Activated naive CD4-positive, alpha-beta T cell treated with anti-CD3 and anti-CD28 coated beads, Interleukin-2, amount 50 U/mL, for 24 hours (primary cell): ENCODE data around the gene POLR2L.

ENCODE experiments used
- H3K27ac Mint-ChIP-seq: one replicate; pipeline ENCODE4 v1.8.0; 2021; ENCODE audit warnings: mild to moderate bottlenecking, mixed read lengths
- H3K27me3 Mint-ChIP-seq: one replicate; pipeline ENCODE4 v1.8.0; 2021; ENCODE audit warnings: mixed read lengths
- H3K36me3 Mint-ChIP-seq: one replicate; pipeline ENCODE4 v1.8.0; 2021; ENCODE audit warnings: mixed read lengths
- H3K4me1 Mint-ChIP-seq: one replicate; pipeline ENCODE4 v1.8.0; 2021; ENCODE audit warnings: mixed read lengths
- H3K4me3 Mint-ChIP-seq: one replicate; pipeline ENCODE4 v1.8.0; 2021; ENCODE audit warnings: mild to moderate bottlenecking, mixed read lengths
- H3K9me3 Mint-ChIP-seq: one replicate; pipeline ENCODE4 v1.8.0; 2021; ENCODE audit warnings: mixed read lengths

The POLR2L gene

GRCh38 chr11:862081-862661 is 19.8 kb upstream of the POLR2L start:
- Mint-ChIP-seq H3K9me3 (no peaks in the 10 kb centered on the region), H3K36me3 (no peaks in the 10 kb centered on the region)

GRCh38 chr11:861105-861479 is 18.8 kb upstream of the POLR2L start:
- Mint-ChIP-seq H3K4me1 (no peaks in the 10 kb centered on the region), H3K4me3 (no peak overlapping the region), H3K36me3 (no peaks in the 10 kb centered on the region), H3K9me3 (no peaks in the 10 kb centered on the region), H3K27ac (no peak overlapping the region), H3K27me3 (no peaks in the 10 kb centered on the region)

More at GRCh38 chr11:862081-862661, 19.8 kb upstream of the POLR2L start:
- H3K27me3 Mint-ChIP-seq, result no peaks in the 10 kb centered on the region
- H3K4me3 Mint-ChIP-seq, result no peak overlapping the region
- no peaks in the 10 kb centered on the region for H3K4me1 Mint-ChIP-seq
- H3K27ac Mint-ChIP-seq, result no peak overlapping the region

DNA sequence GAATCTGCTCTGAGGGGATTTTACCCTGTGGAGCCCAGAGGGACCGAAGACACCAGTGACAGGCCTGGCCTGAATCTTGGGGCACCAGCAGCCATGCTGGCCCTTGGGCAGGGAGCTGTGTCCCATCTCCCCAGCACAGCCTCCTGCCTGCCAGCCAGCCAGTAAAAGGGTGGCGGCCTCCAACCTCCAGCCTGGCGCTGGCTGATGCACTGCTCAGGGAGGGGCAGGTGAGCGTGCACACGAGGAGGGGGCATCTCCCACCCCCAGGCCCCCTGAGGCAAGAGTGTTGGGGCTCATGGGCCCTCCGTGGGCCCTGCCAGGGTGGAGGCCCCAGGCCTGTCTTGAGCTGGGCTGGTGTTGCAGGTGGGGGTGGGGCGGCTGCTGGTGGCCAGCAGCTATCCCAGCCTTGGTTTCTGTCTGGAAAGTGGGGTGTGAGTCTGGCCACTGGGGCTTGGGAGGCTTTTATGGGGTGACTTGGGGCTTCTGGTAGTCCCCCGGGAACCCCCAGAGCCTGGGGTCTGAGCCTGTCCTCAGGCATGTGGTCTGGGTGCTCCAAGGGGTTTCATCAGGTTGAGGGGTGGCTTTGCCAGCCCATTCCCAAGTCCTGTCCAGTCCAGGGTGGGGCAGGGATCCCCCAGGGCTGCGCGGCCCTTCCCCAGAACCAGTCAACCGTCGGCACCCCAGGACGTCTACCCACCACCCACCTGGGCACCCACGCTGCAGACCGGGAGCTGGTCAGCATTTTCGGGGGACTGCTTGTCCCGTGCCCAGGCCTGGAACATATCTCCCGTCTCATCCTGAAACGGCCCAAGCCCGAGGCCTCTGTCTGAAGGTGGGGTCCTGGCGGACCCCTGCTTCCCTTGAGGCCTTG is 18.1 kb upstream of the POLR2L start:
- Mint-ChIP-seq H3K27ac (no peak overlapping the region), H3K9me3 (no peaks in the 10 kb centered on the region), H3K27me3 (no peaks in the 10 kb centered on the region), H3K4me1 (no peaks in the 10 kb centered on the region), H3K36me3 (no peaks in the 10 kb centered on the region), H3K4me3 (no peak overlapping the region)

DNA sequence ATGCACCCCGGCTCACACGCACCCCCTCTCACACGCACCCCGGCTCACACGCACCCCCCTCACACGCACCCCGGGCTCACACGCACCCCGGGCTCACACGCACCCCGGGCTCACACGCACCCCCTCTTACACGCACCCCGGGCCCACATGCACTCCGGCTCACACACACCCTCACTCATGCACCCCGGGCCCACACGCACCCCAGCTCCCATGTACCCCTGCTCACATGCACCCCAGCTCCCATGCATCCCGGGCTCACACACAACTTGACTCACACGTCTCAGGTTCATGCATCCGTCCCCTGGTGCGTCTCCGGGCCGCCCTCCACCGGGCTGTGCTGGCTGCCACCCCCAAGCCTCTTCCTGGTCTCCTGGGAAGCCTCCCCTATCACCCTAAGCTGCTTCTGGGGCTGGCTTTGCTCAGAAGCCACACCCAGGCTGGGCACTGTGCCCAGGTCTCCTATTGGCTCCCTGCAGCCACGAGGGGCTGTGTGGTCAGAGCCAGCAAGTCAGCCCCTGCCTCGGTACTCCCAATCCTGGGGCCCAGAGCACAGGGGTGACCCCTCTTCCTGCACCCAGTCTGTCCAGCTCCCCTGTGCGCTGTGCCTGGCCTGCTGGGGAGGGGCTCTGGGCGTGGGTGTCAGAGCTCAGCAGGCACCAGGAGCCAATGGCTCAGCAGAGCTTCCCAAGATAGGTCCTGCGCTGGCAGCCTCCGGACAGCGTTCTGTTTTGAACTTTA is 17.2 kb upstream of the POLR2L start:
- Mint-ChIP-seq H3K4me1 (no peaks in the 10 kb centered on the region), H3K4me3 (no peak overlapping the region), H3K9me3 (no peaks in the 10 kb centered on the region), H3K27me3 (no peaks in the 10 kb centered on the region), H3K36me3 (no peaks in the 10 kb centered on the region), H3K27ac (peak overlapping the region; percentile 84)

DNA sequence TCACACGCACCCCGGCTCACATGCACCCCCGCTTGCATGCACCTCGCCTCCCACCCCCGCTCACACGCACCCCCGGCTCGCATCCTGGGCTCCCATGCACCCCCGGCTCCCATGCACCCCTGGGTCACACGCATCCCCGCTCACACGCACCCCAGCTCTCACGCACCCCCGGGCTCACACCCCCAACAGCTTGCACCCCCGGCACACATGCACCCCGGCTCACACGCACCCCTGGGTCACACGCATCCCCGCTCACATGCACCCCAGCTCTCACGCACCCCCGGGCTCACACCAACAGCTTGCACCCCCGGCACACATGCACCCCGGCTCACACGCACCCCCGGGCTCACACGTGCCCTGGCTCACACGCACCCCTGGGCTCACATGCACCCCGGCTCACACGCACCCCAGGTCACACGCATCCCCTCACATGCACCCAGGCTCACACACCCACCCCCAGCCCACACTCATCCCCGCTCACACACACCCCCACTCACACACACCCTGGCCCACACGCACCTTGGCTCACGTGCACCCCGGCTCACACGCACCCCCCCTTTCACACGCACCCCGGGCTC is 16.5 kb upstream of the POLR2L start:
- Mint-ChIP-seq H3K27ac (no peak overlapping the region), H3K9me3 (no peaks in the 10 kb centered on the region), H3K36me3 (no peaks in the 10 kb centered on the region), H3K4me1 (no peaks in the 10 kb centered on the region), H3K4me3 (no peak overlapping the region), H3K27me3 (no peaks in the 10 kb centered on the region)

DNA sequence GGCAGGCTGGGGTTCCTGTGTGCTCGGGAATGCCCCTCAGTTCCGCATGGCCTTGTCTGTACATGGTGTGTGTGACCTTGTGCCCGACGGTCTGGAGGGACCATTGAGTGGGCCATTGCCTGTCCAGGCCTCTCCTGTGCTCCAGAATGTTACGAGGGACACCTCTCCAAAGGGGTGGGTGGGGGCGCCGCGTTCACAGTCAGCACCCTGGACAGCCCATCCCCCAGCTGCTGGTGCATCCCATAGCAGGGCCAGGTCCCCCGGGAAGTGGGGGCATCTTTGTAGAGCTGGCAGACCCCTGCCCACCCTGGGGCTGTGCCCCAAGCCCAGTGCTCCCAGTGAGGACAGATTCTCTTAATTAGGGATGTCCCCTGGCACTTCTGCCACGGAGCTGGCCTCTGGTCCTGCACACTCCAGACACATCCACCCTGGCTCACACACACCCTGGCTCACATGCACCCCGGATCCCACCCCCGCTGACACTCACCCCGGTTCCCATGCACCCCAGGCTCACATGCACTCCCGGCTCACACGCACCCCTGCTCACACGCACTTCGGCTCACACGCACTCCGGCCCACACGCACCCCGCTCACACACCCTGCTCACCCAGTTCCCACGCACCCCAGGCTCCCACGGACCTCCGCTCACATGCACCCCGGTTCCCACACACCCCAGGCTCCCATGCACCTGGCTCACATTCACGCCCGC is 15.9 kb upstream of the POLR2L start:
- H3K36me3 Mint-ChIP-seq, result no peaks in the 10 kb centered on the region
- H3K27ac Mint-ChIP-seq, result no peak overlapping the region
- H3K4me3 Mint-ChIP-seq, result no peak overlapping the region
- no peaks in the 10 kb centered on the region for H3K9me3 Mint-ChIP-seq
- H3K4me1 Mint-ChIP-seq, result no peaks in the 10 kb centered on the region
- H3K27me3 Mint-ChIP-seq, result no peaks in the 10 kb centered on the region

DNA sequence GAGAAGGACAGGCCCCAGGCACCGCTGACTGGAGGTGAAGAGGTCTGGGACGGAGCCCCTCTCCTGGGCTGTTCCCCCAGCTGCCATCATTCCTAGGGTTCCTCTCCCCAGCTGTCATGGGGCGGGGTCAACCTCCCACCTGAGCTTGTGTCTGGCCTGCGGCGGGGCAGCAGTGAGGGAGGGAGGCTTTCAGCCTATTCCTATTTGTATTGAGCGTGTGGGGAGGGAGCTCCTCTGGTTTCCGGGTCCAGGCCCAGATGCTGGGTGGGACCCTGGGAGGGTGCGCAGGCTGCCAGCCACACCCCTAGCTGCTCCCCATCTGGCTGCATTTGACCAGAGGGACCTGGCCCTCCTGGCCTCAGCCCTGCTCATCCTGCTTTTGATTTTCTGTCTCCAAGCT is 14.1 kb upstream of the POLR2L start:
- Mint-ChIP-seq H3K4me1 (no peaks in the 10 kb centered on the region), H3K9me3 (no peaks in the 10 kb centered on the region), H3K27ac (peak overlapping the region; percentile 59), H3K27me3 (no peaks in the 10 kb centered on the region), H3K4me3 (no peak overlapping the region), H3K36me3 (no peaks in the 10 kb centered on the region)

GRCh38 chr11:855796-856195 is 13.5 kb upstream of the POLR2L start:
- no peaks in the 10 kb centered on the region for H3K9me3 Mint-ChIP-seq
- H3K4me1 Mint-ChIP-seq, result no peaks in the 10 kb centered on the region
- H3K36me3 Mint-ChIP-seq, result no peaks in the 10 kb centered on the region
- H3K4me3 Mint-ChIP-seq, result no peak overlapping the region
- H3K27ac Mint-ChIP-seq, result peak overlapping the region; percentile 59
- H3K27me3 Mint-ChIP-seq, result no peaks in the 10 kb centered on the region

- no peaks in the 10 kb centered on the region for H3K36me3 Mint-ChIP-seq
- H3K4me3 Mint-ChIP-seq, result no peak overlapping the region
- no peaks in the 10 kb centered on the region for H3K9me3 Mint-ChIP-seq
- H3K4me1 Mint-ChIP-seq, result no peaks in the 10 kb centered on the region
- H3K27ac Mint-ChIP-seq, result no peak overlapping the region
- H3K27me3 Mint-ChIP-seq, result no peaks in the 10 kb centered on the region
Observed at GRCh38 chr11:855330-855674, 13.0 kb upstream of the POLR2L start.

DNA sequence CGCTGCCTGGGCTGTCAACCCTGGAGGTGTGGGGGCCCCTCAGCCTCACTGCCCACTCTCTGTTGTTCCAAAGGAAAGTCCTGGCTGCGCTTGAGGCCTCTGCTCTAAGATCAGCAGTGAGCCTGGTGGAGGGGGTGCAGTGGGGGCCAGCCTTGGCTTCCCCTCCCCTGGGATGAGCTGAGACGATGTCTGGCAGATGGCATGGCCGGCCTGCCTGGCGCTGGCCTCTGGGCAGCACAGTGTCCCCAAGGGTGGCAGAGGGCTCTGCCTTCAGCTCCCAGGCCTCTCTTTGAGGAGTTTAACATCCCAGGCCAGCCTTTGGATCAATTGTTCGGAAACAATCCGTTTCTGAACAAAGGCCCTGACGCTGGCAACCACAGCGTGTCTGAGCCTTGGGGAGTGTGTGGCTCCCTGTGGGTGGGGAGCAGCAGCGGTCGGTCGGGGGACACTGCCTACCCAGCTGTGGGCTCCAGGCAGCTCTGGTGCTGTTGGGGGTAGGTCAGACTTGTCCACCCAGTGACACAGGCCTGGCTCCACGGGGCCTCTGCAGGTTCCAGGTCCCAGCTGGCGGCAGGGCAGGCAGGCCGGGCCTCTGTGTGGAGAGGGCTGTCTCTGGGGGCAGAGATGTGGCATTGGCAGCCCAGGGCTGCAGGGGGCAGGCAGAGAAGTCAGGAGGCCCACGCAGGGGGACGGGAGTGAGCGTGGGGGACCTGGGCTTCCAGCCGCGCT is 12.4 kb upstream of the POLR2L start:
- H3K27ac Mint-ChIP-seq, result no peak overlapping the region
- no peaks in the 10 kb centered on the region for H3K4me1 Mint-ChIP-seq
- H3K4me3 Mint-ChIP-seq, result no peak overlapping the region
- H3K27me3 Mint-ChIP-seq, result no peaks in the 10 kb centered on the region
- H3K36me3 Mint-ChIP-seq, result no peaks in the 10 kb centered on the region
- H3K9me3 Mint-ChIP-seq, result no peaks in the 10 kb centered on the region

- Mint-ChIP-seq H3K36me3 (no peaks in the 10 kb centered on the region), H3K4me3 (no peak overlapping the region), H3K27me3 (no peaks in the 10 kb centered on the region), H3K4me1 (no peaks in the 10 kb centered on the region), H3K27ac (no peak overlapping the region), H3K9me3 (no peaks in the 10 kb centered on the region)
Observed at GRCh38 chr11:853682-854448, 11.5 kb upstream of the POLR2L start.

DNA sequence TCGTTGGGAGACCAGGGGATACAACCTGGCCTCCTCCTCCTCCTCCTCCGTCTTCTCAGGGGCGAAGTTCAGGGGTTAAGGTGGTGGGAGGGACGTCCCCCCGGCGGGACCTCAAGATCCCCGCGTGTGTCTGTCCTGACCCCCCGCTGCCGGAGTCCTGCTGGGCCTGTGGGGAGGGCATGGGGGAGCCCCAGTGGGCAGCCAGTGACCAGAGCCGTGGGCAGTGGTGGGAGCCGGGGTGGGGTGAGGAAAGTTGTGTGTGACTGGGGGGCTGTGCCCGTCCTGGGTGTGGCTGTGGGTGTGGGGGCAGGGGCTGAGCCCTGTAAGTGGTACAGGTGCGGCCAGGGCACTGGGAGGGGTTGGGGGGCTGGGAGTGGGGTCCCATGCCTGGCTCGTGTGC is 10.4 kb upstream of the POLR2L start:
- no peaks in the 10 kb centered on the region for H3K36me3 Mint-ChIP-seq
- no peak overlapping the region for H3K27ac Mint-ChIP-seq
- H3K9me3 Mint-ChIP-seq, result no peaks in the 10 kb centered on the region
- peaks cover 4% of the 10 kb centered on the region for H3K4me1 Mint-ChIP-seq
- no peak overlapping the region for H3K4me3 Mint-ChIP-seq
- H3K27me3 Mint-ChIP-seq, result no peaks in the 10 kb centered on the region

- Mint-ChIP-seq H3K27ac (no peak overlapping the region), H3K4me3 (peak overlapping the region; percentile 39), H3K27me3 (no peaks in the 10 kb centered on the region), H3K4me1 (peaks cover 4% of the 10 kb centered on the region), H3K9me3 (no peaks in the 10 kb centered on the region), H3K36me3 (no peaks in the 10 kb centered on the region)
Observed at GRCh38 chr11:850775-851763, 8.7 kb upstream of the POLR2L start.
